ENCODE data around the gene ACY1. TPM values are rescaled to one million over a fixed set of nuclear protein-coding genes. Genes with fewer than 3 reads are reported as not detected.

Gene ACY1
- total and polyA plus RNA-seq, 2 donors (not counting 3 experiments of a cell fraction or from before 2014, with no cell fraction given): 13.4 to 32.9 TPM

- DNase-seq (ENCODE audit: low read depth, low spot score) (no peak), FAIRE-seq (peak; percentile 21)
- intact Hi-C loops (cut with micrococcal nuclease) (loop anchor here (2.0 kb wide), 1 partner anchor 40 kb away; no protein-coding TSS in a partner anchor), dilution Hi-C loops (cut with MboI; ENCODE audit: extremely low pct_ligation_motif_present, low sequenced_read_pairs) (no loop called here)
- H3K79me2 ChIP-seq (ENCODE audit: control insufficient read depth, insufficient read depth, low read length): no peaks in the 10 kb centered on the region
- no peak overlapping the region for H3K9ac ChIP-seq (replicated peaks; ENCODE audit: extremely low read depth, insufficient read depth, low read length)
- no peak overlapping the region for H3K27ac ChIP-seq (ENCODE audit: insufficient read depth, low read depth, low read length)
- H3K27me3 ChIP-seq (ENCODE audit: control insufficient read depth in 2 of 2, insufficient read depth in 2 of 2, low read length in 2 of 2): no peaks in the 10 kb centered on the region
- H3K4me1 ChIP-seq (ENCODE audit: control insufficient read depth, extremely low read depth, insufficient read depth, low read length): peaks cover 11% of the 10 kb centered on the region
- no peaks in the 10 kb centered on the region for H4K20me1 ChIP-seq (replicated peaks; ENCODE audit: control insufficient read depth, extremely low read depth, insufficient read depth, low read length)
- no TSS peak for BruUV-seq (replicated peaks)
- peak overlapping the region; percentile 14 for H2AFZ ChIP-seq (ENCODE audit: low read depth, low read length)
- POLR2A ChIA-PET: interaction anchor here (0.8 to 1.2 kb wide), 3 partner anchors 34 to 44 kb away, joined by 3 to 4 read pairs (median 3); partner anchors contain the start of gene DUSP7
- no peaks in the 10 kb centered on the region for H3K9me3 ChIP-seq (replicated peaks; ENCODE audit: control insufficient read depth, insufficient read depth, low read length)
- no peak overlapping the region for H3K4me3 ChIP-seq (replicated peaks in 1 of 3; ENCODE audit: insufficient read depth in 1 of 3, low read depth in 1 of 3, low read length in 3 of 3)
- TF ChIP-seq CTCF (IDR thresholded peaks at IDR 0.05; ENCODE audit: extremely low read depth in 1 of 2, insufficient read depth in 1 of 2, low read depth in 1 of 2, low read length in 2 of 2) (no peak), FOS (IDR thresholded peaks at IDR 0.05; ENCODE audit: borderline replicate concordance, insufficient read depth, low read length) (no peak), POLR2A (IDR thresholded peaks at IDR 0.05; ENCODE audit: low read depth, low read length) (no peak), JUN (IDR thresholded peaks at IDR 0.05; ENCODE audit: borderline replicate concordance, insufficient read depth, insufficient read length, low read depth) (no peak), MAX (IDR thresholded peaks at IDR 0.05; ENCODE audit: insufficient read depth, insufficient read length) (no peak), MYC (IDR thresholded peaks at IDR 0.05; ENCODE audit: low read depth, low read length) (no peak), EZH2 (IDR thresholded peaks at IDR 0.05; ENCODE audit: borderline replicate concordance, low read depth, low read length, severe bottlenecking) (no peak), GATA2 (IDR thresholded peaks at IDR 0.05; ENCODE audit: insufficient read depth, insufficient read length, low read depth, low read length) (no peak), POLR2AphosphoS5 (IDR thresholded peaks at IDR 0.05; ENCODE audit: insufficient read depth, low read depth, low read length) (no peak)
- no peak overlapping the region for H3K4me2 ChIP-seq (ENCODE audit: insufficient read depth, low read length)
- CTCF ChIA-PET: interaction anchor here (0.8 to 5.8 kb wide), 6 partner anchors 8 to 105 kb away, joined by 3 to 59 read pairs (median 5); partner anchors contain the start of gene DUSP7
- no peaks in the 10 kb centered on the region for H3K36me3 ChIP-seq (ENCODE audit: control insufficient read depth in 2 of 2, extremely low read depth in 1 of 2, insufficient read depth in 2 of 2, low read length in 2 of 2)
- no peaks in the 10 kb centered on the region for H3K9me1 ChIP-seq (replicated peaks; ENCODE audit: control insufficient read depth, extremely low read depth, insufficient read depth, low read length)
These were observed 29.4 kb downstream of the ACY1 start for GRCh38 chr3:52012699-52013098.

Data from endothelial cell of umbilical vein (primary cell).